GM21423 (cell line): ENCODE measurements around the gene ABCA3.
"Not testable (repeated sequence)": the region's sequence is repeated elsewhere in the genome, so short reads cannot be mapped to it uniquely, and the experiment has no call there.

Source experiments
- ATAC-seq: cut with Tn5 transposase; IDR thresholded peaks from one replicate; pipeline ENCODE4 v1.9.1; 2021; ENCODE audit warnings: mild to moderate bottlenecking, moderate library complexity; ENCODE audit not compliant: unreplicated experiment

ABCA3 gene

GRCh38 chr16:2263026-2263425, 77.5 kb downstream of the ABCA3 start:
- ATAC-seq = not testable (repeated sequence)

- ATAC-seq = no peak
Measured at GRCh38 chr16:2260250-2260649, 80.3 kb downstream of the ABCA3 start.

GRCh38 chr16:2258530-2258929, 82.0 kb downstream of the ABCA3 start:
- ATAC-seq = not testable (repeated sequence)

GRCh38 chr16:2257726-2258125, 82.8 kb downstream of the ABCA3 start:
- no peak for ATAC-seq

- no peak for ATAC-seq
Measured at GRCh38 chr16:2256531-2257140, 83.9 kb downstream of the ABCA3 start.

- ATAC-seq = no peak
Measured at GRCh38 chr16:2253293-2253692, 87.2 kb downstream of the ABCA3 start.

GRCh38 chr16:2252806-2253148, 87.8 kb downstream of the ABCA3 start:
- ATAC-seq = no peak

GRCh38 chr16:2251296-2252111, 89.0 kb downstream of the ABCA3 start, which contains the start of gene ECI1:
ECI1 (minus strand) TSS chr16:2251587; CDS start chr16:2251566, 21 bp downstream.
- peak; percentile 87 for ATAC-seq

GRCh38 chr16:2250652-2251295, 89.8 kb downstream of the ABCA3 start:
- no peak for ATAC-seq

GRCh38 chr16:2246301-2246885, 94.1 kb downstream of the ABCA3 start:
- ATAC-seq = no peak

GRCh38 chr16:2244926-2245795, 95.4 kb downstream of the ABCA3 start:
- no peak for ATAC-seq

- ATAC-seq = no peak
Measured at GRCh38 chr16:2244301-2244700, 96.2 kb downstream of the ABCA3 start.

- no peak for ATAC-seq
Measured at GRCh38 chr16:2243781-2244180, 96.7 kb downstream of the ABCA3 start.

- no peak for ATAC-seq
Measured at GRCh38 chr16:2243031-2243528, 97.4 kb downstream of the ABCA3 start.

GRCh38 chr16:2242598-2242997, 97.9 kb downstream of the ABCA3 start:
- ATAC-seq = no peak

- ATAC-seq = not testable (repeated sequence)
Measured at GRCh38 chr16:2240331-2240730, 100.2 kb downstream of the ABCA3 start.

- no peak for ATAC-seq
Measured at GRCh38 chr16:2238838-2239675, 101.5 kb downstream of the ABCA3 start.

GRCh38 chr16:2238150-2238837, 102.2 kb downstream of the ABCA3 start:
- ATAC-seq = no peak
